NCI-H2107 treated with DMSO at 0.1 percent for 48 hours (cell line): ENCODE data around the gene KAT2A.
"Not testable (repeated sequence)": the region's sequence is repeated elsewhere in the genome, so short reads cannot be mapped to it uniquely, and the experiment has no call there.

Experiments
- DNase-seq: peaks from one replicate; lab custom pipeline; 2025; ENCODE audit not compliant: unreplicated experiment; lab: John Stamatoyannopoulos, UW

Gene KAT2A

GRCh38 chr17:42120770-42121769 is at the start of gene KAT2A:
Gene KAT2A (minus strand): TSS chr17:42121367. CDS start chr17:42121304, 63 bp downstream.
- DNase-seq: peak; percentile 20

GRCh38 chr17:42169351-42169750 is 48.2 kb upstream of the KAT2A start:
- DNase-seq: no peak

DNA sequence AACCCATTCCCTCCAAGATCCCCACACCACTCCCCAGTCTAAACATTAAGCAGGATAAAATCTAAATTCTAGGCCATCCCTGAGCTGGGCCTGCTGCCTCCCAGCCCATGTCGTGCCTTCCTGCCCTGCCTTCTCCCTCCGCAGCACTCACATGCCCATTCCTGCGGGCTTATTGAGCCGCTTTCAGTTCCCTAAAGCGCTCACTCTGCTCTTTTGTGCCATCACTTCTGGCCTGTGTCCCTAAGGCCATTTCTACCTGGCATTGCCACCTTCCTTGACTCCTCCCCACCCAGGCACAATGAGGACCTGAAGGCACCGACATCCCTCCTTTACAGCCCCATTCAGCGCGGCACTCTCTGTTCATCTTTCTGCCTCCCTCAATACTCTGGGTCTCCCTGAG is 46.6 kb upstream of the KAT2A start:
- no peak for DNase-seq

- DNase-seq: no peak
Measured at GRCh38 chr17:42166196-42166763, 45.1 kb upstream of the KAT2A start.

GRCh38 chr17:42165751-42166150 is 44.6 kb upstream of the KAT2A start:
- no peak for DNase-seq

DNA sequence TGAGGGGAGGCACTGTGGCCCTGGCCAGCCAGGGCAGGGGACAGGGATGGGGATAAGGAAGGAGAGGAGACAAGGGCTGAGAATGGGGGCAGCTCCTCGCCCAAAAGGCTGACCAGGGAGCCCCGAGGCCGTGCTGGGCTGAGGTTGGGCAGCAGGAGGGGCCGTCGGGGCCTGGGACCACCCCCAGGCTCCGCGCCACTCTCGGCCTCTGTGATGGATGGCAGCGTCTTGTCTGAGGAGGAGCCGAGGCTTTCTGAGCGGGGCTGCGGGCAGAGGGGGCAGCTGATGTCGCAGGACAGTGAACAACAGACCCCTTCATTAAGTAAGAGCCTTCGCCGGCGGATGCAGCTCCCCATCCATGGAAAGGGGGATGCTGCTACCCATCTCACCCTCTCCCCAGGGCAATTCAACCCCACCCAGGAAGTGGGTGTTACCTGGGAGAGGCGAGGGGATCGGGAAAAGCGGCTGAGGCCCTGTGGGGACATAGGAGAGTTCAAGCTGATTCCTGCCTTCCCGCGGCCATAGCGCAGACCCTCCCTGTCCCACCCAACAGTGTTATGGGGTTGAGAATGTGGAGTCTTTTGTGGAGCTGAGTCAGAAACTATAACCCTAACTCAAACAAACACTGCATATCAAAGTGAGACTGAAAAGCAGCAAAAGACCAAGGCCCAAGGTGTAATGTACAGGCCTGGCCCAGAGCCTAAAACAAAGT is 42.7 kb upstream of the KAT2A start:
- DNase-seq: no peak

DNA sequence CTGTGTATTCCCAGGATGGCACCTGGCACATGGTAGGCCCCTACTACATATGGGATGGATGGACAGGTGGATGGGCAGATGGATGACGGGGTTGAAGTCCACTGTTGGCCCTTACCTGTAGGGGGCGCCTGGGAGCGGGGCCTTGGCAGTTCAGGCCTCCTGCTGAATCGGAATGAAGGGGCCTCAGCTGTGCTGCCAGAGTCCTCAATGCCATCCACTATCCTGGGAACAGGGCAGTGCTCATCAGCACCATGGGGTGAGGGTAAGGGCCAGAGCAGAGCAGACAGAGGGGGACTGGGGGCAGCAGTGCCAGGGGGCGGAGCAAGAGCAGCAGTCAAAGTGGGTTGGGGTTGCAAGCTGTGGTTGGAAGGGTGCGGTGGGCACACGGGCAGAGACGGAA is 41.9 kb upstream of the KAT2A start:
- no peak for DNase-seq

DNA sequence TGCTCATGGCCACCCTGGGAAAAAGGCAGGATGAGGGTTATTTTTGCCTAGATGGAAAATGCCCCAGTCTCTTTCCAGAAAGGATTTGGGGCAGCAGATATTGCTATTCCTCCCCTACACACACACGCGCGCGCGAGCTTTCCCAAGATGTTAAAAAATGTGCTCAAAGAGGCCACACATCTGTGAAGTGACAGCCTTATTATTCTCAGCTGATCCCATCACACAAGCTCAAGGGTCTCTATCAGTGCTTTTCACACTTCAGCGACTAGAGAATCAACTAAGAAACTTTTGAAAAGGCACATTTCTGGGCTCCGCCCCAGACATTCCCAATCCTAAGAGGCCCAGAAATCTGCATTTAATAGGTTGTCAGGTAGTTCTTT is 39.4 kb upstream of the KAT2A start:
- DNase-seq: no peak

DNA sequence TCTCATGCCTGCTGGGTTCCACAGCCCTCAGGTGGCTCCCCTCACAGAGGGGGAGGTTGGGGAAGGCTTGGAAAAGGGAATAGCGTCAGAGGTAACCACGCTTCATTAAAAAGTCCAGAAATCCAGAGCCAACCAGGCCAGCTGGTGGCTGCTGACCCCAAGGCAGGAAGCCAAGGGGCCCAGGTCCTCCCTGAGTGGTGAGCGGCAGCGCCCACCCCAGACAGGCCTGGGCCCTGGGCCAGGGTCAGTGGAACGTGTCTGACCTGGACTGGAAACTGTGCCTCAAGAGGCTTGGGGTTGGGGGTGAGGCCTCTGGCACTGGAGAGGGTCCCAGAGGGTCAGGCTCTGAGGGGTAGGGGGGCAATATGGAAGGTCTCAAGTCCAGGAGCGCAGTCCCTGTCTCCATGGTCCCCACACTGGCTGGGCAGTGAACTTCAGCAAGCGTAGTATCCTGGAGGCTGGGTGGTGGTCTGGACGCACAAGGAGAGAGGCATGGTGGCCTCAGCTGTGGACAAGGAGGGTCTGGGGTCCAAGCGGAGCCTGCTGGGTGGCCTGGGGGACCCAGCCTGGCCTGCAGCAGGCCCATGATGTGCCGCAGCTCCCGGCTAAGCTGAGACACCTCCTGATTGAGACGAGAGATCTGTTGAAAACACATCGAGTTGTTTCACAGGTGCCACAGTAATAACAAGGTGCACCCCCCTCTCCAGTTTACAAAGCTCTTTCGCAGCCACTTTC is 38.8 kb upstream of the KAT2A start:
- no peak for DNase-seq

- DNase-seq: no peak
Measured at GRCh38 chr17:42155614-42156045, 34.5 kb upstream of the KAT2A start.

GRCh38 chr17:42153919-42154742 is 33.0 kb upstream of the KAT2A start:
- no peak for DNase-seq

- DNase-seq: no peak
Measured at GRCh38 chr17:42146911-42147607, 25.9 kb upstream of the KAT2A start.

GRCh38 chr17:42143138-42143537 is 22.0 kb upstream of the KAT2A start:
- DNase-seq: not testable (repeated sequence)

DNA sequence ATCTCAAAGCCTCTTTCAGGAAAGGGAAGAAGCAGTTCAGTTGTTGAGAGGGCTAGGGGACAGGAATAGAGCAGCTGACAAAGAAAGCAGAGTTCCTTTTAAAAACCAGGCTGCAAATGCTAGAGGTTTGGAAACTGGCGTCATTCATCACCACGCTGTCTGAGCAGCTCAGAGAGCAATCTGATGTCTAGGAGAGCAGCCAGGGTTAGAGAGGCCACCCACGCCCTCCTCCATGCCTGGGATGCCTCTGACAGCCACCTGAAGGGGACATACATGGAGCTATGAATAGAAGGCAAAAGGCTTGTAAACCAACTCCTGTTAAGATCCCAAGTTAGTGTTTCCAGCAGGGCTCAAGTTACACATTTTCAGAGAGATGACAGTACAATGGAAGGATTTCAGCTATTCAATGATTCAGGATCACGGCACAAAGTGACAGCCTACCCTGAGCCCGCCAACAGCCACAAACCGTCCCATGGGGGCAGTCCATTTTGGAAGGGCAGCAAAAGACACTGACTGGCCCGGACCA is 21.3 kb upstream of the KAT2A start:
- peak; percentile 52 for DNase-seq

DNA sequence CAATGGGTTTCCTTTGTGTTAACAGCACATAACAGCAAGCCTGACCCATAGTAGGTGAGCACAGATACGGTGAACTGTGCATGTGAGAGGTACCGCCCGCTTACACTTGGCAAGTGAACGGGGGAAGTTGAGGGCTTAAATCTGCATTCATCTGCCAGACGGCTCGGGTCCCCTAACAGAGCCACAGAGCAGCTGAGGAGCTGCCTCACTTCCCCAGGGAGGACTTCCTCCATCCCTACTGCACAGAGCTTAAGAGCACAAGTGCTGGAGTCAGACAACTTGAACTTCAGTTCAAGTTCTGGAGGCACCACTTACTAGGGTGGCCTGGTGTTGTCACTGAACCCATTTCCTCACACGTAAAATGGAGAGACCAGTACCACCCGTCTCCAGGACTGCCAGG is 20.2 kb upstream of the KAT2A start:
- DNase-seq: no peak

DNA sequence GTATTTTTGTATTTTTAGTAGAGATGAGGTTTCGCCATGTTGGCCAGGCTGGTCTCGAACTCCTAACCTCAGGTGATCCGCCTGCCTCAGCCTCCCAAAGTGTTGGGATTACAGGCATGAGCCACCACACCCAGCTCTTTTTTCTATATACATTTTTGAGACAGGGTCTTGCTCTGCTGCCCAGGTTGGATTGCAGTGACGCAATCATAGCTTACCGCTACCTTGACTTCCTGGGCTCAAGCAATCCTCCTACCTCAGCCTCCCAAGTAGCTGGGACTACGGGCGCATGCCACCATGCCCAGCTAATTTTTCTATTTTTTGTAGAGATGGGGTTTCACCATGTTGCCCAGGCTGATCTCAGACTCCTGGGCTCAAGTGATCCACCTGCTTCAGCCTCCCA is 19.5 kb upstream of the KAT2A start:
- DNase-seq: not testable (repeated sequence)

DNA sequence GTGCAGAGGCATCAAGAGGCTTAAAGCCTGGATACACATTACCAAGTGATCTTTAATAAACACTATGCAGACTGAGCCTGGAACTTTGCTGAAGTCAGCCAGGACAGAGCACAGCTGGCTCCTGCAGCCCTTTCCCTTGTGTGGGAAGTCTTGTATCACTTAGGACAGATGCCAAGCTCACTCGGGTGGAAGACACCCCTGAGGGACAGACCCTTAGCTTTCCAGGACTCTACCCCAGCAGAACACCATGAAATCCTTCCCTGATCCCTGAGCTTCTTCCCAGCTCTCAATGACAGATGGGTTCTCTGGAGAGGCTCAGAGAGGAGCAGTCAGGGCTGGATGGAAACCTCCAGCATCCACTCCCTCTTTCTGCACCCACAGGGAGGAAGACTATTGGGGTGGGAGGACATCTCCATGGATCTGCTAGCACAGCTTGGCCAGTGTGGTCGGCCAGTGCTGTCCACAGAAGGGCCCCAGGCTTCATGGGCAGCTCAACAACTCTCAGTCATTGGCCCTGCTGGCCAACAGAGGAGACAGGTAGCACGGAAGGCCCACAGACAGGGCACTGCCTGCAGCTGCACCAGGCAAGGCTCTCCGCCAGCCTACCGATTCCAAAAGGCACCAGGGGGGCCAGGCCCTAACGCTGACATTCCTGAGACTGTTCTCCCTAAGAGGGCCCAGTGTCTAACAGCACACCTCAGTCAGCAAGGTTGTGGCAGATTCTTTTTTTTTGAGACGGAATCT is 17.8 kb upstream of the KAT2A start:
- DNase-seq: no peak

- DNase-seq: no peak
Measured at GRCh38 chr17:42136654-42137051, 15.5 kb upstream of the KAT2A start.
